NCI-H1436 treated with DMSO at 0.1 percent for 48 hours (cell line): ENCODE results near the gene KBTBD3.
"Not testable (repeated sequence)": the region's sequence is repeated elsewhere in the genome, so short reads cannot be mapped to it uniquely, and the experiment has no call there.

Experiments
- DNase-seq: peaks from one replicate; lab custom pipeline; 2025; lab: John Stamatoyannopoulos, UW

Gene KBTBD3

DNA sequence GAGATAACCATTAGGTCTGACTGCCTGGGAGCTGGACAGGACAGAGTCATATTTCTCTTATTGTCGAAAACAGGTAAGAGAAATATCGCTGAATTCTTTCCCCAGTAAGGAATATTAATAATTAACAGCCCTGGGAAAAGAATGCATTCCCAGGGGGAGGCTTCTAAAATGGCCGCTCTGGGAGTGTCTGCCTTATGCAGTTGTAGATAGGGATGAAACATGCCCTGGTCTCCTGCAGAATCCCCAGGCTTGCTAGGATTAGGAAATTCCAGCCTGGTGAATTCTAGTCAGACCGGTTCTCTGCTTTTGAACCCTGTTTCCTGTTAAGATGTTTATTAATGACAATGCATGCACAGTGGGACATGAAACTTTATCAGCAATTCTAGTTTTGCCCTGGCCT lies 74.1 kb downstream of the KBTBD3 start:
- not testable (repeated sequence) for DNase-seq

DNA sequence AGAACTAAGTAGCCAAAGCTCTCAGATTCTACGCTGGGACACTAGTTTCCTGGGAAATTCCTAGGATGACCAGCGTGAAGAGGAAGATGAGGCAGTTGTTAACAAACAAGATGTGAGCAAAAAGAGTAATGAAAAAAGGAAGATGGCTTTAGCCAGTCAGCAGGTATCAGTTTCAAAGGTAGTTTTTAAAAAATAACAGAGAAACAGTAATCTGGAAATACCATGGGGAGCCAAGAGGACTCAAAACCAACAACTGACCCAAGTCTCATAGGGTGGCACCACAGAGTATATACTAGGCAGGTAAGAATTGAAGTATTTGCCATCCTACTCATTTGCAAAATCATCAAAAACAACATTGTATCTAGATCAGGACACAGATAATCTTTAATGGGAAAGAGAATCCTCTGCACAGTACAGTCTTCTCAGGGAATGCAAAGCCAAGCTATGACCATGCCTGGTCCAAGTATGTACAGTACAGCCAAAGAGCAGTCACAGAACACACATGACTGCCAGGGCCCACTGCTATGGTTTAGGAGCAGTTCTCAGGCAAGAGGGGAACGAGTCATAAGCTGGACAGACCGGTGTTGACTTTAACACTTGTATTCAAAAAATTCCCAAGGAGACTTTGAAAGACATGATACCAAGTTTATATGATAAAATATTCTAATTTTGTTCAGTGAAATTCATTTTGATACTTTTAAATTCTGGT lies 75.7 kb downstream of the KBTBD3 start:
- no peak for DNase-seq
